Measurements from ENCODE around the gene AHSG. TPM values are rescaled to one million over a fixed set of nuclear protein-coding genes. Genes with fewer than 3 reads are reported as not detected.

The AHSG gene
- total and polyA plus RNA-seq, 2 donors (not counting 1 experiment from before 2014, with no cell fraction given), result not detected

- no peaks in the 10 kb centered on the region for H3K79me2 ChIP-seq (ENCODE audit: control insufficient read depth, insufficient read depth, low read length)
- no peak for DNase-seq (ENCODE audit: low read depth in 2 of 2)
- peaks cover 4% of the 10 kb centered on the region for H3K36me3 ChIP-seq (ENCODE audit: control insufficient read depth, insufficient read depth, low read length)
- H3K4me2 ChIP-seq (ENCODE audit: extremely low read depth, insufficient read depth, low read length), result no peak overlapping the region
- no peaks in the 10 kb centered on the region for H4K20me1 ChIP-seq (ENCODE audit: control insufficient read depth, extremely low read depth, insufficient read depth, low read length)
- no peak for TF ChIP-seq CTCF (conservative IDR thresholded peaks at IDR 0.05 in 1 of 2, IDR thresholded peaks at IDR 0.05 in 1 of 2; ENCODE audit: low read depth in 1 of 2, low read length in 2 of 2)
- TF ChIP-seq EZH2 (IDR thresholded peaks at IDR 0.05; ENCODE audit: low read length, missing control alignments), result no peak
- no peaks in the 10 kb centered on the region for H3K27me3 ChIP-seq (ENCODE audit: control insufficient read depth, insufficient read depth, low read length)
- H3K9me3 ChIP-seq (ENCODE audit: control insufficient read depth, insufficient read depth, low read depth, low read length), result no peaks in the 10 kb centered on the region
- no peaks in the 10 kb centered on the region for H3K4me1 ChIP-seq (ENCODE audit: control insufficient read depth, extremely low read depth, insufficient read depth, low read length)
- no peak overlapping the region for H3K4me3 ChIP-seq (replicated peaks in 1 of 4; ENCODE audit: control extremely low read depth in 1 of 4, insufficient read depth in 1 of 4, low read depth in 3 of 4, low read length in 4 of 4)
- H3K9ac ChIP-seq (ENCODE audit: insufficient read depth, low read length), result no peak overlapping the region
- H2AFZ ChIP-seq (ENCODE audit: low read length), result no peak overlapping the region
- no peak overlapping the region for H3K27ac ChIP-seq (ENCODE audit: insufficient read depth, low read length)
Observed at GRCh38 chr3:186588632-186589031, 24.2 kb upstream of the AHSG start.

GRCh38 chr3:186589121-186589520 is 23.7 kb upstream of the AHSG start:
- Histone ChIP-seq H3K36me3 (ENCODE audit: control insufficient read depth, insufficient read depth, low read length) (peaks cover 2% of the 10 kb centered on the region), H2AFZ (ENCODE audit: low read length) (no peak overlapping the region), H4K20me1 (ENCODE audit: control insufficient read depth, extremely low read depth, insufficient read depth, low read length) (no peaks in the 10 kb centered on the region), H3K9me3 (ENCODE audit: control insufficient read depth, insufficient read depth, low read depth, low read length) (no peaks in the 10 kb centered on the region), H3K27ac (ENCODE audit: insufficient read depth, low read length) (no peak overlapping the region), H3K4me2 (ENCODE audit: extremely low read depth, insufficient read depth, low read length) (no peak overlapping the region), H3K27me3 (ENCODE audit: control insufficient read depth, insufficient read depth, low read length) (no peaks in the 10 kb centered on the region), H3K79me2 (ENCODE audit: control insufficient read depth, insufficient read depth, low read length) (no peaks in the 10 kb centered on the region), H3K4me1 (ENCODE audit: control insufficient read depth, extremely low read depth, insufficient read depth, low read length) (no peaks in the 10 kb centered on the region), H3K9ac (ENCODE audit: insufficient read depth, low read length) (no peak overlapping the region), H3K4me3 (replicated peaks in 1 of 4; ENCODE audit: control extremely low read depth in 1 of 4, insufficient read depth in 1 of 4, low read depth in 3 of 4, low read length in 4 of 4) (no peak overlapping the region)
- TF ChIP-seq EZH2 (IDR thresholded peaks at IDR 0.05; ENCODE audit: low read length, missing control alignments) (no peak), CTCF (conservative IDR thresholded peaks at IDR 0.05 in 1 of 2, IDR thresholded peaks at IDR 0.05 in 1 of 2; ENCODE audit: low read depth in 1 of 2, low read length in 2 of 2) (peak in 1 of 2 donors; percentile 40)
- DNase-seq (ENCODE audit: low read depth in 2 of 2), result peak in 1 of 2 donors; percentile 51

GRCh38 chr3:186589856-186590579 is 22.8 kb upstream of the AHSG start:
- Histone ChIP-seq H3K36me3 (ENCODE audit: control insufficient read depth, insufficient read depth, low read length) (no peaks in the 10 kb centered on the region), H3K9me3 (ENCODE audit: control insufficient read depth, insufficient read depth, low read depth, low read length) (no peaks in the 10 kb centered on the region), H3K4me3 (replicated peaks in 1 of 4; ENCODE audit: control extremely low read depth in 1 of 4, insufficient read depth in 1 of 4, low read depth in 3 of 4, low read length in 4 of 4) (no peak overlapping the region), H2AFZ (ENCODE audit: low read length) (no peak overlapping the region), H3K4me2 (ENCODE audit: extremely low read depth, insufficient read depth, low read length) (no peak overlapping the region), H3K79me2 (ENCODE audit: control insufficient read depth, insufficient read depth, low read length) (no peaks in the 10 kb centered on the region), H3K9ac (ENCODE audit: insufficient read depth, low read length) (no peak overlapping the region), H3K4me1 (ENCODE audit: control insufficient read depth, extremely low read depth, insufficient read depth, low read length) (no peaks in the 10 kb centered on the region), H3K27ac (ENCODE audit: insufficient read depth, low read length) (no peak overlapping the region), H4K20me1 (ENCODE audit: control insufficient read depth, extremely low read depth, insufficient read depth, low read length) (no peaks in the 10 kb centered on the region), H3K27me3 (ENCODE audit: control insufficient read depth, insufficient read depth, low read length) (no peaks in the 10 kb centered on the region)
- TF ChIP-seq EZH2 (IDR thresholded peaks at IDR 0.05; ENCODE audit: low read length, missing control alignments) (no peak), CTCF (conservative IDR thresholded peaks at IDR 0.05 in 1 of 2, IDR thresholded peaks at IDR 0.05 in 1 of 2; ENCODE audit: low read depth in 1 of 2, low read length in 2 of 2) (no peak)
- DNase-seq (ENCODE audit: low read depth in 2 of 2), result peak in 1 of 2 donors; percentile 49

All from fibroblast of lung (primary cell).